ENCODE results near the gene FBXW7. TPM values are rescaled to one million over a fixed set of nuclear protein-coding genes. Genes with fewer than 3 reads are reported as not detected.

Gene FBXW7
- total RNA-seq, 6 experiments from 2014 or later, result 17.4 to 26.1 (median 19.5) TPM

- H3K27me3 Mint-ChIP-seq (ENCODE audit: insufficient read depth), result no peaks in the 10 kb centered on the region; the same call in 1 of the 2 replicates
- H3K4me1 Mint-ChIP-seq (ENCODE audit: low read depth), result peaks cover 49% of the 10 kb centered on the region
- H3K9me3 Mint-ChIP-seq, result no peaks in the 10 kb centered on the region
- TF ChIP-seq CTCF (IDR thresholded peaks at IDR 0.05), result no peak
- DNase-seq, result no peak
- no peak overlapping the region for H3K27ac Mint-ChIP-seq
- peaks cover 11% of the 10 kb centered on the region for H3K36me3 Mint-ChIP-seq (ENCODE audit: low read depth)
- no peak overlapping the region for H3K4me3 Mint-ChIP-seq
Measured at GRCh38 chr4:152363904-152364303, 172.0 kb downstream of the FBXW7 start.

- no peaks in the 10 kb centered on the region for H3K9me3 Mint-ChIP-seq
- H3K4me1 Mint-ChIP-seq (ENCODE audit: low read depth), result peaks cover 57% of the 10 kb centered on the region
- peak overlapping the region; percentile 48 for H3K4me3 Mint-ChIP-seq
- peak; percentile 70 for DNase-seq
- H3K36me3 Mint-ChIP-seq (ENCODE audit: low read depth), result peaks cover 11% of the 10 kb centered on the region
- H3K27ac Mint-ChIP-seq, result peak overlapping the region; percentile 55
- H3K27me3 Mint-ChIP-seq (ENCODE audit: insufficient read depth), result no peaks in the 10 kb centered on the region; the same call in 1 of the 2 replicates
- TF ChIP-seq CTCF (IDR thresholded peaks at IDR 0.05), result no peak
Measured at GRCh38 chr4:152363086-152363485, 172.8 kb downstream of the FBXW7 start.

GRCh38 chr4:152360045-152360410, 175.9 kb downstream of the FBXW7 start:
- Mint-ChIP-seq H3K36me3 (ENCODE audit: low read depth) (peaks cover 4% of the 10 kb centered on the region), H3K4me1 (ENCODE audit: low read depth) (peaks cover 82% of the 10 kb centered on the region), H3K27me3 (ENCODE audit: insufficient read depth) (no peaks in the 10 kb centered on the region), H3K27ac (peak overlapping the region; percentile 48; the same call in 1 of the 2 replicates), H3K4me3 (no peak overlapping the region), H3K9me3 (no peaks in the 10 kb centered on the region)
- DNase-seq, result peak; percentile 5
- no peak for TF ChIP-seq CTCF (IDR thresholded peaks at IDR 0.05)

- DNase-seq, result no peak
- H3K9me3 Mint-ChIP-seq, result no peaks in the 10 kb centered on the region
- no peak for TF ChIP-seq CTCF (IDR thresholded peaks at IDR 0.05)
- peaks cover 76% of the 10 kb centered on the region for H3K4me1 Mint-ChIP-seq (ENCODE audit: low read depth)
- H3K27me3 Mint-ChIP-seq (ENCODE audit: insufficient read depth), result no peaks in the 10 kb centered on the region
- no peaks in the 10 kb centered on the region for H3K36me3 Mint-ChIP-seq (ENCODE audit: low read depth)
- 0 out of 2 replicates have a peak overlapping the region, but pooled peaks have one; percentile 4 for H3K27ac Mint-ChIP-seq
- H3K4me3 Mint-ChIP-seq, result no peak overlapping the region
Measured at GRCh38 chr4:152359208-152360044, 176.5 kb downstream of the FBXW7 start.

- H3K27me3 Mint-ChIP-seq (ENCODE audit: insufficient read depth), result no peaks in the 10 kb centered on the region
- H3K4me3 Mint-ChIP-seq, result no peak overlapping the region
- H3K9me3 Mint-ChIP-seq, result no peaks in the 10 kb centered on the region
- peaks cover 71% of the 10 kb centered on the region for H3K4me1 Mint-ChIP-seq (ENCODE audit: low read depth)
- H3K27ac Mint-ChIP-seq, result peak overlapping the region; percentile 40; the same call in 1 of the 2 replicates
- DNase-seq, result peak; percentile 28
- no peaks in the 10 kb centered on the region for H3K36me3 Mint-ChIP-seq (ENCODE audit: low read depth)
- no peak for TF ChIP-seq CTCF (IDR thresholded peaks at IDR 0.05)
Measured at GRCh38 chr4:152357206-152357605, 178.7 kb downstream of the FBXW7 start.
